HEK293 (cell line): ENCODE results near the gene PLCH2.

Experiments
- AEBP2 ChIP-seq: fragments of 450-650 bp; formaldehyde crosslinking; IDR thresholded peaks from 2 replicates; pipeline ENCODE4 v1.5.1; 2016; ENCODE audit warnings: missing biosample characterization, missing genetic modification characterization, borderline replicate concordance
- KLF8 ChIP-seq: fragments of 450-650 bp; formaldehyde crosslinking; IDR thresholded peaks from 2 replicates; pipeline ENCODE4 v1.5.1; 2016; ENCODE audit warnings: missing biosample characterization, missing genetic modification characterization
- YY2 ChIP-seq: fragments of 450-650 bp; formaldehyde crosslinking; IDR thresholded peaks from 2 replicates; pipeline ENCODE4 v1.5.1; 2016; ENCODE audit warnings: missing biosample characterization, missing genetic modification characterization
- ZIC2 ChIP-seq: fragments of 450-650 bp; formaldehyde crosslinking; IDR thresholded peaks from 2 replicates; pipeline ENCODE4 v1.5.1; 2016; ENCODE audit warnings: missing biosample characterization, missing genetic modification characterization
- ZNF112 ChIP-seq: fragments of 450-650 bp; formaldehyde crosslinking; IDR thresholded peaks from 2 replicates; pipeline ENCODE4 v1.5.0; 2017; ENCODE audit warnings: missing biosample characterization, missing genetic modification characterization
- ZNF148 ChIP-seq: fragments of 450-650 bp; formaldehyde crosslinking; IDR thresholded peaks from 2 replicates; pipeline ENCODE4 v1.5.0; 2017; ENCODE audit warnings: missing biosample characterization, missing genetic modification characterization, borderline replicate concordance
- ZNF155 ChIP-seq: fragments of 450-650 bp; formaldehyde crosslinking; IDR thresholded peaks from 2 replicates; pipeline ENCODE4 v1.5.1; 2016; ENCODE audit warnings: missing biosample characterization, missing genetic modification characterization
- ZNF239 ChIP-seq: fragments of 450-650 bp; formaldehyde crosslinking; IDR thresholded peaks from 2 replicates; pipeline ENCODE4 v1.5.1; 2016; ENCODE audit warnings: missing biosample characterization, missing genetic modification characterization
- ZNF404 ChIP-seq: fragments of 450-650 bp; formaldehyde crosslinking; IDR thresholded peaks from 2 replicates; pipeline ENCODE4 v1.5.1; 2017; ENCODE audit warnings: missing biosample characterization, missing genetic modification characterization
- ZNF513 ChIP-seq: fragments of 450-650 bp; IDR thresholded peaks from 2 replicates; pipeline ENCODE4 v1.5.1; 2018; ENCODE audit warnings: missing biosample characterization, missing genetic modification characterization
- ZNF626 ChIP-seq: fragments of 450-650 bp; sonication (Bioruptor Pico); formaldehyde crosslinking; IDR thresholded peaks from 2 replicates; pipeline ENCODE4 v1.5.1; 2018; ENCODE audit warnings: missing biosample characterization, missing genetic modification characterization, inconsistent platforms
- ZNF660 ChIP-seq: fragments of 450-650 bp; IDR thresholded peaks from 2 replicates; pipeline ENCODE4 v1.5.1; 2018; ENCODE audit warnings: missing biosample characterization, mild to moderate bottlenecking, missing genetic modification characterization
- ZNF692 ChIP-seq: fragments of 450-650 bp; formaldehyde crosslinking; IDR thresholded peaks from 2 replicates; pipeline ENCODE4 v1.5.1; 2016; ENCODE audit warnings: missing biosample characterization, missing genetic modification characterization
- ZNF701 ChIP-seq: fragments of 450-650 bp; formaldehyde crosslinking; IDR thresholded peaks from 2 replicates; pipeline ENCODE4 v1.5.1; 2016; ENCODE audit warnings: missing biosample characterization, missing genetic modification characterization
- ZNF707 ChIP-seq: fragments of 450-650 bp; formaldehyde crosslinking; IDR thresholded peaks from 2 replicates; pipeline ENCODE4 v1.5.1; 2016; ENCODE audit warnings: missing biosample characterization, missing genetic modification characterization
- ZNF776 ChIP-seq: fragments of 450-650 bp; formaldehyde crosslinking; IDR thresholded peaks from 2 replicates; pipeline ENCODE4 v1.5.0; 2017; ENCODE audit warnings: missing biosample characterization, missing genetic modification characterization, borderline replicate concordance
- ZSCAN18 ChIP-seq: fragments of 450-650 bp; formaldehyde crosslinking; IDR thresholded peaks from 2 replicates; pipeline ENCODE4 v1.5.1; 2016; ENCODE audit warnings: missing biosample characterization, missing genetic modification characterization
- TF ChIP-seq, protein P1 (sequence below): fragments of 450-650 bp; formaldehyde crosslinking; optimal IDR thresholded peaks from 2 replicates; pipeline ENCODE3; 2016; ENCODE audit warnings: missing biosample characterization, mild to moderate bottlenecking, missing genetic modification characterization
- TF ChIP-seq, protein P2 (sequence below): fragments of 450-650 bp; formaldehyde crosslinking; IDR thresholded peaks from 2 replicates; pipeline ENCODE4 v1.5.1; 2017; ENCODE audit warnings: missing biosample characterization, missing genetic modification characterization
- TF ChIP-seq, protein P3 (sequence below): sonication (generic); formaldehyde crosslinking; IDR thresholded peaks from 2 replicates; pipeline ENCODE4 v1.8.1; 2022; ENCODE audit warnings: mild to moderate bottlenecking, moderate library complexity, missing genetic modification reagents
- TF ChIP-seq, protein P4 (sequence below): fragments of 450-650 bp; formaldehyde crosslinking; IDR thresholded peaks from 2 replicates; pipeline ENCODE4 v1.5.1; 2016; ENCODE audit warnings: missing biosample characterization, missing genetic modification characterization
- TF ChIP-seq, protein P5 (sequence below): fragments of 450-650 bp; formaldehyde crosslinking; IDR thresholded peaks from 2 replicates; pipeline ENCODE4 v1.5.1; 2017; ENCODE audit warnings: missing biosample characterization, missing genetic modification characterization

PLCH2 gene

DNA sequence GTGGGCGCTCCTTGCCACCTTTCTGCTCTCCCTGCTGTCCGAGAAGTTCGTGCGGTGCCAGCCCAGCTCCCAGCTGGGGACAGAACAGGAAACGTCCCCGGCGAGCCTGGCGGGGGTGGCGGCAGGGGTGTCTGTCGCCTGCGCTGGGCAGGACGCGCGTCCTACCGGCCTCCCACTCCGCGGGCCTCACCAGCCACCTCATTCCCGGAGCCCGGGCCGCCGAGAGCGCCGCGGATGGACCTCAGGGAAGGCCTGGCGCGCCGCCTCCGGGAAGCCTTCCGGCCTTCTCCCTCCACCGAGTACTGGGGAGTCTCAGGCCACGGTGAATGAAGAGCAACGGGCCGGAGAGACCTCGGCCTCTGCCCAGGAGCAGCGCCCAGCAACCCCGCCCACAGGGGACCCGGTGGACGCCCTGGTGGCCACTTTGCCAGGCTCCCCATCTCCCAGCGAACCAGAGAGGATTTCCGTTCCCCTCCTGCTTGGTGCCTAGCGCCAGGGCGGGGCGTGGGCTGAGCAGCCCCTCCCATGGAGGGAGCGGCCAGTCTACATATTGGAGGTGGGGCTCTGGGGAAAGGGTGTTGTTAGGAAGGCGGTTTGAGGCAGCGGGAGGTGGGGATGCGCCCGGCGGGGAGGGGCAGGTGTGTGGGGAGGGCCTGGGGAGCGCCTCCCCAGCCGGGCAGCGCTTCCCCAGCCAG, 70.6 kb downstream of the PLCH2 start (continued):
- TF ChIP-seq ZNF513 (tag by site-specific recombination): no peak
- TF ChIP-seq ZIC2 (tag by site-specific recombination): peak; percentile 77
- no peak for TF ChIP-seq AEBP2 (tag by site-specific recombination)
- TF ChIP-seq ZNF692 (tag by site-specific recombination): no peak; the same call in 1 of the 2 replicates
- TF ChIP-seq, protein P1, sequence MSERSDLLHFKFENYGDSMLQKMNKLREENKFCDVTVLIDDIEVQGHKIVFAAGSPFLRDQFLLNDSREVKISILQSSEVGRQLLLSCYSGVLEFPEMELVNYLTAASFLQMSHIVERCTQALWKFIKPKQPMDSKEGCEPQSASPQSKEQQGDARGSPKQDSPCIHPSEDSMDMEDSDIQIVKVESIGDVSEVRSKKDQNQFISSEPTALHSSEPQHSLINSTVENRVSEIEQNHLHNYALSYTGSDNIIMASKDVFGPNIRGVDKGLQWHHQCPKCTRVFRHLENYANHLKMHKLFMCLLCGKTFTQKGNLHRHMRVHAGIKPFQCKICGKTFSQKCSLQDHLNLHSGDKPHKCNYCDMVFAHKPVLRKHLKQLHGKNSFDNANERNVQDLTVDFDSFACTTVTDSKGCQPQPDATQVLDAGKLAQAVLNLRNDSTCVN (tag by site-specific recombination): peak; percentile 83
- no peak for TF ChIP-seq ZNF239 (tag by site-specific recombination)
- TF ChIP-seq KLF8: peak; percentile 92
- TF ChIP-seq ZNF155 (tag by site-specific recombination): no peak
- TF ChIP-seq, protein P2, sequence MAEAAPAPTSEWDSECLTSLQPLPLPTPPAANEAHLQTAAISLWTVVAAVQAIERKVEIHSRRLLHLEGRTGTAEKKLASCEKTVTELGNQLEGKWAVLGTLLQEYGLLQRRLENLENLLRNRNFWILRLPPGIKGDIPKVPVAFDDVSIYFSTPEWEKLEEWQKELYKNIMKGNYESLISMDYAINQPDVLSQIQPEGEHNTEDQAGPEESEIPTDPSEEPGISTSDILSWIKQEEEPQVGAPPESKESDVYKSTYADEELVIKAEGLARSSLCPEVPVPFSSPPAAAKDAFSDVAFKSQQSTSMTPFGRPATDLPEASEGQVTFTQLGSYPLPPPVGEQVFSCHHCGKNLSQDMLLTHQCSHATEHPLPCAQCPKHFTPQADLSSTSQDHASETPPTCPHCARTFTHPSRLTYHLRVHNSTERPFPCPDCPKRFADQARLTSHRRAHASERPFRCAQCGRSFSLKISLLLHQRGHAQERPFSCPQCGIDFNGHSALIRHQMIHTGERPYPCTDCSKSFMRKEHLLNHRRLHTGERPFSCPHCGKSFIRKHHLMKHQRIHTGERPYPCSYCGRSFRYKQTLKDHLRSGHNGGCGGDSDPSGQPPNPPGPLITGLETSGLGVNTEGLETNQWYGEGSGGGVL (tag by site-specific recombination): no peak
- TF ChIP-seq ZNF701: no peak
- TF ChIP-seq ZNF148 (tag by site-specific recombination): peak; percentile 59; the same call in 1 of the 2 replicates
- no peak for TF ChIP-seq ZNF776
- TF ChIP-seq YY2: no peak
- no peak for TF ChIP-seq ZNF626 (tag by site-specific recombination)
- TF ChIP-seq ZNF660 (tag by site-specific recombination): no peak
- TF ChIP-seq, protein P3, sequence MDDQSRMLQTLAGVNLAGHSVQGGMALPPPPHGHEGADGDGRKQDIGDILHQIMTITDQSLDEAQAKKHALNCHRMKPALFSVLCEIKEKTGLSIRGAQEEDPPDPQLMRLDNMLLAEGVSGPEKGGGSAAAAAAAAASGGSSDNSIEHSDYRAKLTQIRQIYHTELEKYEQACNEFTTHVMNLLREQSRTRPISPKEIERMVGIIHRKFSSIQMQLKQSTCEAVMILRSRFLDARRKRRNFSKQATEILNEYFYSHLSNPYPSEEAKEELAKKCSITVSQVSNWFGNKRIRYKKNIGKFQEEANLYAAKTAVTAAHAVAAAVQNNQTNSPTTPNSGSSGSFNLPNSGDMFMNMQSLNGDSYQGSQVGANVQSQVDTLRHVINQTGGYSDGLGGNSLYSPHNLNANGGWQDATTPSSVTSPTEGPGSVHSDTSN: 0 out of 2 replicates have a peak, but pooled peaks have one; percentile 8
- TF ChIP-seq, protein P4, sequence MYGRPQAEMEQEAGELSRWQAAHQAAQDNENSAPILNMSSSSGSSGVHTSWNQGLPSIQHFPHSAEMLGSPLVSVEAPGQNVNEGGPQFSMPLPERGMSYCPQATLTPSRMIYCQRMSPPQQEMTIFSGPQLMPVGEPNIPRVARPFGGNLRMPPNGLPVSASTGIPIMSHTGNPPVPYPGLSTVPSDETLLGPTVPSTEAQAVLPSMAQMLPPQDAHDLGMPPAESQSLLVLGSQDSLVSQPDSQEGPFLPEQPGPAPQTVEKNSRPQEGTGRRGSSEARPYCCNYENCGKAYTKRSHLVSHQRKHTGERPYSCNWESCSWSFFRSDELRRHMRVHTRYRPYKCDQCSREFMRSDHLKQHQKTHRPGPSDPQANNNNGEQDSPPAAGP (tag by site-specific recombination): peak; percentile 83
- no peak for TF ChIP-seq ZSCAN18 (tag by site-specific recombination)
- no peak for TF ChIP-seq ZNF404
- TF ChIP-seq ZNF112 (tag by site-specific recombination): no peak
- no peak for TF ChIP-seq ZNF707 (tag by site-specific recombination)
- TF ChIP-seq, protein P5, sequence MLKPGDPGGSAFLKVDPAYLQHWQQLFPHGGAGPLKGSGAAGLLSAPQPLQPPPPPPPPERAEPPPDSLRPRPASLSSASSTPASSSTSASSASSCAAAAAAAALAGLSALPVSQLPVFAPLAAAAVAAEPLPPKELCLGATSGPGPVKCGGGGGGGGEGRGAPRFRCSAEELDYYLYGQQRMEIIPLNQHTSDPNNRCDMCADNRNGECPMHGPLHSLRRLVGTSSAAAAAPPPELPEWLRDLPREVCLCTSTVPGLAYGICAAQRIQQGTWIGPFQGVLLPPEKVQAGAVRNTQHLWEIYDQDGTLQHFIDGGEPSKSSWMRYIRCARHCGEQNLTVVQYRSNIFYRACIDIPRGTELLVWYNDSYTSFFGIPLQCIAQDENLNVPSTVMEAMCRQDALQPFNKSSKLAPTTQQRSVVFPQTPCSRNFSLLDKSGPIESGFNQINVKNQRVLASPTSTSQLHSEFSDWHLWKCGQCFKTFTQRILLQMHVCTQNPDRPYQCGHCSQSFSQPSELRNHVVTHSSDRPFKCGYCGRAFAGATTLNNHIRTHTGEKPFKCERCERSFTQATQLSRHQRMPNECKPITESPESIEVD (tag by site-specific recombination): no peak
